HepG2 (cell line): ENCODE results near the gene CASKIN2. TPM values are rescaled to one million over a fixed set of nuclear protein-coding genes. Genes with fewer than 3 reads are reported as not detected.
A peak's percentile ranks its signal among the peaks of the same experiment; 100 is the strongest.

ENCODE experiments used
- AHDC1 ChIP-seq: sonication (generic); formaldehyde crosslinking; IDR thresholded peaks from 2 replicates; pipeline ENCODE4 v1.5.1; 2020; ENCODE audit warnings: mild to moderate bottlenecking, missing genetic modification reagents, borderline replicate concordance
- ATM ChIP-seq: fragments of 450-650 bp; IDR thresholded peaks from 2 replicates; pipeline ENCODE4 v1.7.1; 2017; ENCODE audit warnings: mild to moderate bottlenecking, borderline replicate concordance
- DZIP1 ChIP-seq: sonication (generic); formaldehyde crosslinking; IDR thresholded peaks from 2 replicates; pipeline ENCODE4 v1.5.0; 2020; ENCODE audit warnings: mild to moderate bottlenecking, missing genetic modification reagents
- HINFP ChIP-seq: sonication (generic); formaldehyde crosslinking; IDR thresholded peaks from 2 replicates; pipeline ENCODE4 v1.4.0; 2020; ENCODE audit warnings: low read depth, mild to moderate bottlenecking, missing genetic modification reagents
- JUND ChIP-seq: sonication (generic); formaldehyde crosslinking; IDR thresholded peaks from 2 replicates; pipeline ENCODE4 v1.8.0; 2022; ENCODE audit warnings: mild to moderate bottlenecking, missing genetic modification reagents
- KLF15 ChIP-seq: sonication (generic); formaldehyde crosslinking; IDR thresholded peaks from 2 replicates; pipeline ENCODE4 v1.8.1; 2023; ENCODE audit warnings: borderline replicate concordance, mild to moderate bottlenecking, inconsistent platforms, missing genetic modification reagents, mixed read lengths
- RFX1 ChIP-seq: fragments of 450-650 bp; IDR thresholded peaks from 2 replicates; pipeline ENCODE4 v1.6.1; 2017
- SP5 ChIP-seq: IDR thresholded peaks from 2 replicates; pipeline ENCODE4 v1.6.1; 2016; ENCODE audit warnings: low read depth, borderline replicate concordance
- TAF1 ChIP-seq: sonication (generic); formaldehyde crosslinking; IDR thresholded peaks from 2 replicates; pipeline ENCODE4 v1.4.0; 2020; ENCODE audit warnings: missing genetic modification reagents
- TAF15 ChIP-seq: fragments of 200-400 bp; formaldehyde crosslinking; IDR thresholded peaks from one replicate; pipeline ENCODE4 v1.6.1; 2018; ENCODE audit warnings: mild to moderate bottlenecking, low read depth, low read length; ENCODE audit not compliant: poor library complexity, severe bottlenecking
- U2AF1 ChIP-seq: fragments of 200-400 bp; formaldehyde crosslinking; optimal IDR thresholded peaks from 2 replicates; pipeline ENCODE3; 2017; ENCODE audit warnings: mild to moderate bottlenecking, low read depth, low read length
- ZBTB25 ChIP-seq: IDR thresholded peaks from 2 replicates; pipeline ENCODE4 v1.6.1; 2018; ENCODE audit warnings: missing genetic modification reagents
- ZNF672 ChIP-seq: sonication (generic); formaldehyde crosslinking; IDR thresholded peaks from 2 replicates; pipeline ENCODE4 v1.8.1; 2022; ENCODE audit warnings: missing genetic modification reagents
- ZNF773 ChIP-seq: sonication (generic); formaldehyde crosslinking; IDR thresholded peaks from 2 replicates; pipeline ENCODE4 v1.4.0; 2020; ENCODE audit warnings: missing genetic modification reagents, borderline replicate concordance
- ZNF800 ChIP-seq: sonication (generic); formaldehyde crosslinking; IDR thresholded peaks from 2 replicates; pipeline ENCODE4 v1.4.0; 2020; ENCODE audit warnings: missing genetic modification reagents
- ZNF83 ChIP-seq: sonication (generic); formaldehyde crosslinking; IDR thresholded peaks from 2 replicates; pipeline ENCODE4 v1.4.0; 2020; ENCODE audit warnings: missing genetic modification reagents, mild to moderate bottlenecking, borderline replicate concordance
- polyA plus RNA-seq, 8 experiments: library from polyadenylated mRNA; depleted of rRNA in 3 of 8; stranded (reverse) in 7 of 8; unstranded in 1 of 8; fragments of >200 nt; fragmentation: Illumina TruSeq in 4 of 8; extraction: Trizol in 4 of 8; gene quantifications; 2 replicates each; pipeline versions ENCODE4 v1.2.1 to v1.2.3, GENCODE V29; 2011 to 2016; ENCODE audit warnings: low read depth in 4 of 8, missing spikeins in 1 of 8, mixed read lengths in 1 of 8; ENCODE audit not compliant: insufficient read depth in 1 of 8
- total RNA-seq, 5 experiments: library from RNA; depleted of rRNA; stranded (reverse); fragments of >200 nt; fragmentation: Illumina TruSeq; extraction: Trizol; gene quantifications; 2 replicates each; pipeline ENCODE4 v1.2.3, GENCODE V29; 2016; ENCODE audit warnings: low read depth in 1 of 5

CASKIN2 gene
- total and polyA plus RNA-seq, 2 of the 13 experiments (the other 11 are each of a cell fraction or from before 2014, with no cell fraction given), result 5.2 to 7.8 TPM

- TF ChIP-seq DZIP1 (CRISPR knock-in tag) (0 out of 2 replicates have a peak, but pooled peaks have one; percentile 7), ZNF672 (CRISPR knock-in tag) (peak; percentile 85), RFX1 (no peak), JUND (CRISPR knock-in tag) (no peak), SP5 (CRISPR knock-in tag) (0 out of 2 replicates have a peak, but pooled peaks have one; percentile 16), U2AF1 (peak; percentile 53), ATM (no peak), ZBTB25 (CRISPR knock-in tag) (no peak), TAF1 (0 out of 2 replicates have a peak, but pooled peaks have one; percentile 7), ZNF773 (CRISPR knock-in tag) (peak; percentile 19; the same call in 1 of the 2 replicates), KLF15 (CRISPR knock-in tag) (0 out of 2 replicates have a peak, but pooled peaks have one; percentile 50), TAF15 (no peak), ZNF800 (CRISPR knock-in tag) (no peak), AHDC1 (CRISPR knock-in tag) (no peak), HINFP (no peak), ZNF83 (CRISPR knock-in tag) (no peak)
Observed at GRCh38 chr17:75516619-75517296, 1.4 kb upstream of the CASKIN2 start (continued).
